PC-9 (cell line): ENCODE data around the gene FBP2.

ENCODE experiments used
- CTCF ChIP-seq: fragments of 200-600 bp; sonication (generic); conservative IDR thresholded peaks from 2 replicates; pipeline ENCODE4 v1.6.1; 2017; ENCODE audit warnings: mixed run types, antibody characterized with exemption, mild to moderate bottlenecking, moderate library complexity
- EZH2 ChIP-seq: fragments of 200-600 bp; sonication (generic); IDR thresholded peaks from 2 replicates; pipeline ENCODE4 v1.8.0; 2017; ENCODE audit warnings: antibody characterized with exemption, low read depth

DNA sequence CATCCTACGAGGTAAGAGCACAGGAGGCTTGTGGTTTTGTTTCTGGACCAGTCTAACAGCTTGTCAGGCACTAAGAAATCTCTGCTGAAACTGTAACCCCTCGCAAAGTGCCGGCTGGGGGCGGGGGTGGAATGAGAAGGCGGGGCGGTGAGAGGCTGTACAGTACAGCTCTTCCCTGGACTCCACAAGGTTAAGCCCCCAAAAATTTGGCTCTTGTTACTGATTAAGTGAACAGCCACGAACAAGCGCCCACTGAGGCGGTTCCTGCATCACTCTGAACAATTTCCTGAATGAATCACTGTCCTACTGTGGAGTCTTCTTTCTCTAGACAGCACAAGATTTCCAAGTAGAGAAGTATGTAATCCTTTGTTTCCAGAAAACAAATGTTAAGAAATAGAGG, 6.8 kb downstream of the FBP2 start:
- TF ChIP-seq CTCF (no peak), EZH2 (no peak)
